SW480 (cell line): ENCODE data around the gene DSTN.

Experiments used
- DNase-seq: peaks from one replicate; pipeline ENCODE4 v3.0.0-alpha.2; 2016; ENCODE audit warnings: low spot score

DSTN gene

GRCh38 chr20:17569616-17570346 is at the start of gene DSTN:
DSTN (plus strand) TSS chr20:17570075; CDS start chr20:17570209, 134 bp downstream.
- DNase-seq: peak; percentile 95

GRCh38 chr20:17520583-17520982 is 49.3 kb upstream of the DSTN start:
- no peak for DNase-seq

GRCh38 chr20:17522528-17522927 is 47.3 kb upstream of the DSTN start:
- no peak for DNase-seq

GRCh38 chr20:17523326-17523725 is 46.5 kb upstream of the DSTN start:
- DNase-seq: no peak

GRCh38 chr20:17524560-17524959 is 45.3 kb upstream of the DSTN start:
- DNase-seq: no peak

GRCh38 chr20:17525132-17525531 is 44.7 kb upstream of the DSTN start:
- no peak for DNase-seq

- DNase-seq: peak; percentile 84
These were observed 44.2 kb upstream of the DSTN start for GRCh38 chr20:17525650-17526049.

- DNase-seq: no peak
These were observed 40.3 kb upstream of the DSTN start for GRCh38 chr20:17529586-17529985.

GRCh38 chr20:17530153-17530552 is 39.7 kb upstream of the DSTN start:
- no peak for DNase-seq

- DNase-seq: peak; percentile 83
These were observed 38.9 kb upstream of the DSTN start, which contains the start of gene BFSP1 for GRCh38 chr20:17530716-17531664. BFSP1 (minus strand) TSS chr20:17531379; CDS start chr20:17531329, 50 bp downstream.

GRCh38 chr20:17531665-17532025 is 38.2 kb upstream of the DSTN start:
- no peak for DNase-seq

- peak; percentile 78 for DNase-seq
These were observed 36.5 kb upstream of the DSTN start for GRCh38 chr20:17533396-17533795.

GRCh38 chr20:17534077-17534476 is 35.8 kb upstream of the DSTN start:
- DNase-seq: no peak

GRCh38 chr20:17536944-17537444 is 32.9 kb upstream of the DSTN start:
- peak; percentile 93 for DNase-seq

- DNase-seq: no peak
These were observed 31.9 kb upstream of the DSTN start for GRCh38 chr20:17537959-17538358.

GRCh38 chr20:17538517-17539170 is 31.2 kb upstream of the DSTN start:
- DNase-seq: peak; percentile 74

- DNase-seq: no peak
These were observed 28.3 kb upstream of the DSTN start for GRCh38 chr20:17541596-17541995.

GRCh38 chr20:17541996-17542395 is 27.9 kb upstream of the DSTN start:
- DNase-seq: no peak

- DNase-seq: no peak
These were observed 27.4 kb upstream of the DSTN start for GRCh38 chr20:17542481-17542880.

- no peak for DNase-seq
These were observed 26.9 kb upstream of the DSTN start for GRCh38 chr20:17542993-17543412.

GRCh38 chr20:17543531-17544131 is 26.2 kb upstream of the DSTN start:
- DNase-seq: no peak

- DNase-seq: no peak
These were observed 24.7 kb upstream of the DSTN start for GRCh38 chr20:17545127-17545526.
